ENCODE data around the gene TLE5. TPM values are rescaled to one million over a fixed set of nuclear protein-coding genes. Genes with fewer than 3 reads are reported as not detected.

TLE5 gene, protein sequence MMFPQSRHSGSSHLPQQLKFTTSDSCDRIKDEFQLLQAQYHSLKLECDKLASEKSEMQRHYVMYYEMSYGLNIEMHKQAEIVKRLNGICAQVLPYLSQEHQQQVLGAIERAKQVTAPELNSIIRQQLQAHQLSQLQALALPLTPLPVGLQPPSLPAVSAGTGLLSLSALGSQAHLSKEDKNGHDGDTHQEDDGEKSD
- 258 TPM for total RNA-seq (ENCODE audit: unreplicated experiment)
- long read RNA-seq, transcript AES-202 (7 exons, 1,608 nt): major isoform, 5 of 16 reads
- long read RNA-seq, partial matches to known transcripts: 0 of 16 reads
- long read RNA-seq, other reads (novel, unspliced or antisense): 8 of 16 reads

- peak within 1 kb of the TSS; percentile 61 for H3K4me3 Mint-ChIP-seq (ENCODE audit: unreplicated experiment)
- H3K27ac Mint-ChIP-seq (ENCODE audit: unreplicated experiment): peak within 1 kb of the TSS; percentile 62
- H3K27me3 Mint-ChIP-seq (ENCODE audit: unreplicated experiment): peaks cover 10% of the 10 kb centered on the region
- no peaks in the 10 kb centered on the region for H3K9me3 Mint-ChIP-seq (ENCODE audit: unreplicated experiment)
- peaks cover 6% of the 10 kb centered on the region for H3K4me1 Mint-ChIP-seq (ENCODE audit: low read depth, unreplicated experiment)
- H3K36me3 Mint-ChIP-seq (ENCODE audit: unreplicated experiment): no peaks in the 10 kb centered on the region
- no peak for TF ChIP-seq CTCF (IDR thresholded peaks at IDR 0.05; ENCODE audit: partially characterized antibody, unreplicated experiment)
- peak; percentile 59 for DNase-seq
Observed at GRCh38 chr19:3062165-3063105, at the start of gene TLE5. Gene TLE5, minus strand, starts transcription at chr19:3062495. Its CDS starts 295 bp downstream, at chr19:3062200.

GRCh38 chr19:3111586-3112247 is 49.4 kb upstream of the TLE5 start:
- H3K36me3 Mint-ChIP-seq (ENCODE audit: unreplicated experiment): no peaks in the 10 kb centered on the region
- peaks cover 3% of the 10 kb centered on the region for H3K4me1 Mint-ChIP-seq (ENCODE audit: low read depth, unreplicated experiment)
- H3K27me3 Mint-ChIP-seq (ENCODE audit: unreplicated experiment): peaks cover 4% of the 10 kb centered on the region
- no peak overlapping the region for H3K4me3 Mint-ChIP-seq (ENCODE audit: unreplicated experiment)
- no peak for DNase-seq
- TF ChIP-seq CTCF (IDR thresholded peaks at IDR 0.05; ENCODE audit: partially characterized antibody, unreplicated experiment): no peak
- H3K27ac Mint-ChIP-seq (ENCODE audit: unreplicated experiment): no peak overlapping the region
- peaks cover 5% of the 10 kb centered on the region for H3K9me3 Mint-ChIP-seq (ENCODE audit: unreplicated experiment)

DNA sequence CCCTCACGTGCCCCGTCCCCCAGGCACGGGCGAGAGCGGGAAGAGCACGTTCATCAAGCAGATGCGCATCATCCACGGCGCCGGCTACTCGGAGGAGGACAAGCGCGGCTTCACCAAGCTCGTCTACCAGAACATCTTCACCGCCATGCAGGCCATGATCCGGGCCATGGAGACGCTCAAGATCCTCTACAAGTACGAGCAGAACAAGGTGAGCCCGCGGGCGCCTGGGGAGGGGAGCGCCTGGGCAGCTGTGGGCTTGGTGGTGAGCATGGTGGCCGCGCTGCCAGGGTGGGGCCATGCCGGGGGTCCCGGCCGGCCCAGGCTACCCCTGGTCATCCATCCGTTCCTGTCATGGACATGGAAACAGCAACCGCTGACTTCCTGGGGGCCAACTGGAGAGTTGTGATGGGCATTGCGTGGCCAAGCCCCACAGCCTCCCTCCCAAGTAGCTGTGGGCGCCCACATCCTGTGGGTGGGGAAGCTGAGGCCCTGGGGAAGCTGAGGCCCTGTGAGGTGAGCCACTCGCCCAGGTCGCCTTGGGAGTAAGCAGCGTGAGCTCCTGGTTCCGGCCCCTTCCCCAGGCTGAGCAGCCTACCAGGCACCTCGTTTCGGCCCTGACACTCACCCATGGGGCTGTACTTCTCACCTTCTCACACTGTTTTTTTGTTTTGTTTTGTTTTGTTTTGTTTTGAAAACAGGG is 48.0 kb upstream of the TLE5 start:
- Mint-ChIP-seq H3K4me3 (ENCODE audit: unreplicated experiment) (no peak overlapping the region), H3K27me3 (ENCODE audit: unreplicated experiment) (peaks cover 4% of the 10 kb centered on the region), H3K9me3 (ENCODE audit: unreplicated experiment) (peaks cover 5% of the 10 kb centered on the region), H3K36me3 (ENCODE audit: unreplicated experiment) (no peaks in the 10 kb centered on the region), H3K4me1 (ENCODE audit: low read depth, unreplicated experiment) (peaks cover 4% of the 10 kb centered on the region), H3K27ac (ENCODE audit: unreplicated experiment) (no peak overlapping the region)
- TF ChIP-seq CTCF (IDR thresholded peaks at IDR 0.05; ENCODE audit: partially characterized antibody, unreplicated experiment): no peak
- DNase-seq: no peak

DNA sequence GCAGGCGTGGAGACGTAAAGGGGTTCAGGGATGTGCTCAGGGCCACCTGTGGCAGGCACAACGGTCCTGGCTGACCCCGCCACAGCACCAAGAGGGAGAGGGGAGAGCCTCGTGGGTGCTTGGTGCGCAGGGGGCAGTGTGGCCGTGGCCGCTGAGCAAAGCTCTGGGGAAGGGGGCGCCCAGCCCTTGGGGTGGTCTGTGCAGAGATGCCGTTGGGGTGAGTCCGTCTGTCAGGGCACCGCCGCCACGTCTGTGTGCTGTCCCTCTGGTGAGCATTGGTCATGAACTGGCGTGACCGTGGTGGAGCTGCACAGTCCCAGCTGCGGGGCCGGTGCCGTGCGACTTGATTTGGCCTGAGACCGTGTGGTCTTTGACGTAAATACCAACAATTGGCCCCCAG is 47.2 kb upstream of the TLE5 start:
- no peak overlapping the region for H3K4me3 Mint-ChIP-seq (ENCODE audit: unreplicated experiment)
- H3K27ac Mint-ChIP-seq (ENCODE audit: unreplicated experiment): no peak overlapping the region
- no peaks in the 10 kb centered on the region for H3K36me3 Mint-ChIP-seq (ENCODE audit: unreplicated experiment)
- DNase-seq: no peak
- peaks cover 5% of the 10 kb centered on the region for H3K9me3 Mint-ChIP-seq (ENCODE audit: unreplicated experiment)
- peaks cover 4% of the 10 kb centered on the region for H3K27me3 Mint-ChIP-seq (ENCODE audit: unreplicated experiment)
- no peak for TF ChIP-seq CTCF (IDR thresholded peaks at IDR 0.05; ENCODE audit: partially characterized antibody, unreplicated experiment)
- peaks cover 4% of the 10 kb centered on the region for H3K4me1 Mint-ChIP-seq (ENCODE audit: low read depth, unreplicated experiment)

Measured in glutamatergic neuron (in vitro differentiated cells).